Non-pigmented ciliary epithelial cell (primary cell): ENCODE measurements around the gene KCNQ1.

Experiments
- DNase-seq: peaks from one replicate; pipeline ENCODE4 v3.0.0-alpha.2; 2010; ENCODE audit warnings: low read depth

The KCNQ1 gene

GRCh38 chr11:2732940-2733628 lies 288.3 kb downstream of the KCNQ1 start:
- no peak for DNase-seq

GRCh38 chr11:2734181-2735052 lies 289.6 kb downstream of the KCNQ1 start:
- no peak for DNase-seq

GRCh38 chr11:2735053-2735589 lies 290.3 kb downstream of the KCNQ1 start:
- DNase-seq = no peak

- no peak for DNase-seq
Measured at GRCh38 chr11:2736577-2737225, 291.9 kb downstream of the KCNQ1 start.

- DNase-seq = no peak
Measured at GRCh38 chr11:2737226-2737590, 292.4 kb downstream of the KCNQ1 start.

- DNase-seq = no peak
Measured at GRCh38 chr11:2737866-2738265, 293.1 kb downstream of the KCNQ1 start.

GRCh38 chr11:2738551-2739431 lies 294.0 kb downstream of the KCNQ1 start:
- no peak for DNase-seq

GRCh38 chr11:2739531-2740274 lies 294.9 kb downstream of the KCNQ1 start:
- DNase-seq = no peak

- DNase-seq = no peak
Measured at GRCh38 chr11:2740275-2740940, 295.6 kb downstream of the KCNQ1 start.

- DNase-seq = no peak
Measured at GRCh38 chr11:2741006-2741376, 296.2 kb downstream of the KCNQ1 start.

GRCh38 chr11:2741377-2742131 lies 296.7 kb downstream of the KCNQ1 start:
- DNase-seq = no peak

- no peak for DNase-seq
Measured at GRCh38 chr11:2742201-2742600, 297.4 kb downstream of the KCNQ1 start.

GRCh38 chr11:2742611-2743426 lies 298.0 kb downstream of the KCNQ1 start:
- DNase-seq = no peak

- DNase-seq = no peak
Measured at GRCh38 chr11:2743427-2744110, 298.8 kb downstream of the KCNQ1 start.

GRCh38 chr11:2744166-2744565 lies 299.4 kb downstream of the KCNQ1 start:
- no peak for DNase-seq

GRCh38 chr11:2745511-2745910 lies 300.7 kb downstream of the KCNQ1 start:
- no peak for DNase-seq

GRCh38 chr11:2746401-2747247 lies 301.8 kb downstream of the KCNQ1 start:
- DNase-seq = no peak
